ENCODE results near the gene GCK.

Gene GCK

GRCh38 chr7:44185729-44186128 is 3.5 kb downstream of the GCK start:
- no peaks in the 10 kb centered on the region for H3K27me3 ChIP-seq (ENCODE audit: insufficient read depth, low read length)

DNA sequence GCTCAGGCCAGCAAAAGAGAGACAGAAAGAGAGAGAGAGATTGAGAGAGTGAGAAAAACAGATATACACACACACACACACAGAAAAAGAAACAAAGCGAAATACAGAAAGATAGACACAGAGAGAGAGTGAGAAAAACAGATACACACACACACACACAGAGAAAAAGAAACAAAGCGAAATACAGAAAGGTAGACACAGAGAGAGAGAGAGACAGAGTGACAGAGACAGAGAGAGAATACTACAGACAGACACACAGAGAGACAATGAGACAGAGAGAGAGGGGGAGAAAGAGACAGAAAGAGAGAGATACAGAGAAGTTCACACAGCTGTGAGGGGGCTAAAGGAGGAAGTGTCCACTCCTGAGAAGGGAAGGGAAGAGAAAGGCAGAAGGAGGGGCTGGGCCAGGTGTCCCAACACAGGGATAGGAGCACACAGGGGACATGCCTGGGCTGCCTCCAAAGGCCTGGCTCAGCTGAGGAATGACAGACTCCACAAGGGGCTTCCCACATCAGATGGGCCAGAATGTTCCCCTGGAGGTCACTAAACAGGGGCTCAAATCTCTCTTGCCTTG is 4.3 kb downstream of the GCK start:
- Histone ChIP-seq H3K79me1 (ENCODE audit: low read length) (no peaks in the 10 kb centered on the region), H2BK12ac (ENCODE audit: low read length) (no peak overlapping the region), H3K4me3 (ENCODE audit: low read depth, low read length) (no peak overlapping the region), H3K4me2 (ENCODE audit: low read length) (no peak overlapping the region), H4K12ac (ENCODE audit: low read depth, low read length) (no peak overlapping the region), H3K18ac (ENCODE audit: low read length) (no peak overlapping the region), H3K9ac (ENCODE audit: low read length) (no peak overlapping the region), H3K9me3 (ENCODE audit: insufficient read depth, low read depth, low read length) (peaks cover 4% of the 10 kb centered on the region), H3K27ac (ENCODE audit: low read depth, low read length) (no peak overlapping the region), H3K4ac (ENCODE audit: low read depth, low read length) (no peak overlapping the region), H2BK120ac (ENCODE audit: insufficient read depth, low read length, poor library complexity) (no peak overlapping the region), H3K79me2 (ENCODE audit: control insufficient read depth, insufficient read depth, low read length, poor library complexity) (no peaks in the 10 kb centered on the region), H4K91ac (ENCODE audit: low read depth, low read length) (peak overlapping the region; percentile 37), H2BK5ac (ENCODE audit: low read depth, low read length, poor library complexity) (no peak overlapping the region), H3K23ac (ENCODE audit: low read length) (no peak overlapping the region), H3K27me3 (ENCODE audit: insufficient read depth, low read length) (no peaks in the 10 kb centered on the region), H2AK5ac (ENCODE audit: low read length) (no peak overlapping the region), H4K8ac (ENCODE audit: low read depth, low read length) (peak overlapping the region; percentile 5), H2AFZ (ENCODE audit: insufficient read depth, low read length, poor library complexity) (no peak overlapping the region), H3K4me1 (ENCODE audit: control insufficient read depth in 1 of 2, insufficient read depth in 2 of 2, low read length in 2 of 2) (peaks cover 2 to 3% of the 10 kb centered on the region in 2 experiments), H3K36me3 (ENCODE audit: control insufficient read depth in 1 of 2, insufficient read depth in 2 of 2, low read length in 2 of 2) (no peaks in the 10 kb centered on the region), H3K14ac (ENCODE audit: low read length) (peak overlapping the region; percentile 30)
- DNase-seq = no peak
- WGBS (ENCODE audit: extremely low coverage, insufficient coverage, insufficient read length) = no CpG with 5 or more reads among the region's 2 CpGs

More at GRCh38 chr7:44185729-44186128, 3.5 kb downstream of the GCK start:
- Histone ChIP-seq H3K79me2 (ENCODE audit: control insufficient read depth, insufficient read depth, low read length, poor library complexity) (no peaks in the 10 kb centered on the region), H3K18ac (ENCODE audit: low read length) (no peak overlapping the region), H3K9me3 (ENCODE audit: insufficient read depth, low read depth, low read length) (peaks cover 4% of the 10 kb centered on the region), H2AFZ (ENCODE audit: insufficient read depth, low read length, poor library complexity) (no peak overlapping the region), H2BK5ac (ENCODE audit: low read depth, low read length, poor library complexity) (no peak overlapping the region), H3K27ac (ENCODE audit: low read depth, low read length) (no peak overlapping the region), H3K4me3 (ENCODE audit: low read depth, low read length) (no peak overlapping the region), H3K23ac (ENCODE audit: low read length) (no peak overlapping the region), H2AK5ac (ENCODE audit: low read length) (no peak overlapping the region), H3K14ac (ENCODE audit: low read length) (no peak overlapping the region), H4K8ac (ENCODE audit: low read depth, low read length) (no peak overlapping the region), H3K4me2 (ENCODE audit: low read length) (no peak overlapping the region), H3K4me1 (ENCODE audit: control insufficient read depth in 1 of 2, insufficient read depth in 2 of 2, low read length in 2 of 2) (peaks cover 2 to 3% of the 10 kb centered on the region in 2 experiments), H3K4ac (ENCODE audit: low read depth, low read length) (no peak overlapping the region), H4K12ac (ENCODE audit: low read depth, low read length) (no peak overlapping the region), H3K36me3 (ENCODE audit: control insufficient read depth in 1 of 2, insufficient read depth in 2 of 2, low read length in 2 of 2) (no peaks in the 10 kb centered on the region), H4K91ac (ENCODE audit: low read depth, low read length) (no peak overlapping the region), H2BK12ac (ENCODE audit: low read length) (peak overlapping the region; percentile 5), H3K9ac (ENCODE audit: low read length) (no peak overlapping the region), H3K79me1 (ENCODE audit: low read length) (no peaks in the 10 kb centered on the region), H2BK120ac (ENCODE audit: insufficient read depth, low read length, poor library complexity) (no peak overlapping the region)
- DNase-seq = no peak
- WGBS (ENCODE audit: extremely low coverage, insufficient coverage, insufficient read length) = no CpG with 5 or more reads among the region's 5 CpGs

DNA sequence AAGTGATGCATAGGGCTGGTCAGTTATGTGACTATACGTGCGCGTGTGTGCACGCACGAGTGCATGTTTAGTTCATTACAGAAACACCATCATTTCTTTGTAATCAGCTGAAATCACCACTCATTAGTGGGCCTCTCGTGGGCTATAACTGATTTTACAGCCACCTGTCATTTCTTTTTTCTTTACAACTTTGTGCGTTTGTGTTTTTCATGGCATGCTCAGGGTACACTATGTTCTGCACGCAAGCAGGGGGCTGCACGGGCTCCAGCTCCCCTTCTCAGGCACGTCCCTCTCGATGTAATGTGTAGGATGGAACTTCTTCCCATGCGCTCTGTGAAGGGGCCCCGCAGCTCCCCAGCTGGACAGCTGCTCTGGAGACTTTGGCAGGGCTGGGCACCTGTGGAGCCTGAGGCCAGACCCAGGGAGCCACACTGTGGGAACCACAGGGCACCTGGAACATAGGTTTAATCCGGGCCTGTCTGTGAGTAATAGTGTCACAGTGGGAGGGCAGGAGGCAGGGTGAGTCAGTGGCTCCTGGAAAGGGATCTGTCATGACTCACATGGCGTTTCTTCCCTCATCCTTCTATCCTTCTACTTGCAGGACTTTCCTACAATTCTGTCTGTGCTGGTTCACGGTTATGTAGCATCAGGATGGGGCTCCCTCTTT is 4.9 kb downstream of the GCK start:
- Histone ChIP-seq H4K8ac (ENCODE audit: low read depth, low read length) (no peak overlapping the region), H3K14ac (ENCODE audit: low read length) (no peak overlapping the region), H4K12ac (ENCODE audit: low read depth, low read length) (no peak overlapping the region), H3K9ac (ENCODE audit: low read length) (no peak overlapping the region), H3K27ac (ENCODE audit: low read depth, low read length) (no peak overlapping the region), H3K4me3 (ENCODE audit: low read depth, low read length) (no peak overlapping the region), H3K36me3 (ENCODE audit: control insufficient read depth in 1 of 2, insufficient read depth in 2 of 2, low read length in 2 of 2) (no peaks in the 10 kb centered on the region), H3K27me3 (ENCODE audit: insufficient read depth, low read length) (no peaks in the 10 kb centered on the region), H2BK120ac (ENCODE audit: insufficient read depth, low read length, poor library complexity) (no peak overlapping the region), H3K18ac (ENCODE audit: low read length) (no peak overlapping the region), H3K9me3 (ENCODE audit: insufficient read depth, low read depth, low read length) (peaks cover 4% of the 10 kb centered on the region), H2BK12ac (ENCODE audit: low read length) (no peak overlapping the region), H3K79me1 (ENCODE audit: low read length) (no peaks in the 10 kb centered on the region), H3K79me2 (ENCODE audit: control insufficient read depth, insufficient read depth, low read length, poor library complexity) (no peaks in the 10 kb centered on the region), H3K4me1 (ENCODE audit: control insufficient read depth in 1 of 2, insufficient read depth in 2 of 2, low read length in 2 of 2) (peaks cover 2 to 3% of the 10 kb centered on the region in 2 experiments), H2BK5ac (ENCODE audit: low read depth, low read length, poor library complexity) (no peak overlapping the region), H3K4ac (ENCODE audit: low read depth, low read length) (no peak overlapping the region), H2AFZ (ENCODE audit: insufficient read depth, low read length, poor library complexity) (no peak overlapping the region), H4K91ac (ENCODE audit: low read depth, low read length) (no peak overlapping the region), H3K4me2 (ENCODE audit: low read length) (no peak overlapping the region), H3K23ac (ENCODE audit: low read length) (no peak overlapping the region), H2AK5ac (ENCODE audit: low read length) (no peak overlapping the region)
- peak; percentile 82 to 83 for DNase-seq
- WGBS (ENCODE audit: extremely low coverage, insufficient coverage, insufficient read length) = no CpG with 5 or more reads among the region's 16 CpGs

GRCh38 chr7:44183386-44183785 is 5.9 kb downstream of the GCK start:
- Histone ChIP-seq H2BK120ac (ENCODE audit: insufficient read depth, low read length, poor library complexity) (no peak overlapping the region), H2BK5ac (ENCODE audit: low read depth, low read length, poor library complexity) (no peak overlapping the region), H3K9ac (ENCODE audit: low read length) (no peak overlapping the region), H3K23ac (ENCODE audit: low read length) (no peak overlapping the region), H3K14ac (ENCODE audit: low read length) (no peak overlapping the region), H3K4me3 (ENCODE audit: low read depth, low read length) (no peak overlapping the region), H4K12ac (ENCODE audit: low read depth, low read length) (no peak overlapping the region), H4K8ac (ENCODE audit: low read depth, low read length) (no peak overlapping the region), H3K9me3 (ENCODE audit: insufficient read depth, low read depth, low read length) (peaks cover 4% of the 10 kb centered on the region), H3K27me3 (ENCODE audit: insufficient read depth, low read length) (no peaks in the 10 kb centered on the region), H3K27ac (ENCODE audit: low read depth, low read length) (no peak overlapping the region), H3K4ac (ENCODE audit: low read depth, low read length) (no peak overlapping the region), H3K79me1 (ENCODE audit: low read length) (no peaks in the 10 kb centered on the region), H4K91ac (ENCODE audit: low read depth, low read length) (no peak overlapping the region), H2AK5ac (ENCODE audit: low read length) (no peak overlapping the region), H2BK12ac (ENCODE audit: low read length) (no peak overlapping the region), H3K36me3 (ENCODE audit: control insufficient read depth in 1 of 2, insufficient read depth in 2 of 2, low read length in 2 of 2) (no peaks in the 10 kb centered on the region), H2AFZ (ENCODE audit: insufficient read depth, low read length, poor library complexity) (no peak overlapping the region), H3K18ac (ENCODE audit: low read length) (no peak overlapping the region), H3K79me2 (ENCODE audit: control insufficient read depth, insufficient read depth, low read length, poor library complexity) (no peaks in the 10 kb centered on the region), H3K4me1 (ENCODE audit: control insufficient read depth in 1 of 2, insufficient read depth in 2 of 2, low read length in 2 of 2) (peaks cover 2 to 3% of the 10 kb centered on the region in 2 experiments), H3K4me2 (ENCODE audit: low read length) (no peak overlapping the region)
- peak in 1 of 2 donors; percentile 49 for DNase-seq
- WGBS (ENCODE audit: extremely low coverage, insufficient coverage, insufficient read length) = no CpG with 5 or more reads among the region's 2 CpGs

Data from trophoblast cell (in vitro differentiated cells and primary cell).